Dedifferentiated amniotic fluid mesenchymal stem cell (primary cell): ENCODE results near the gene DPF1.

Experiments used
- DNase-seq: peaks from one replicate; pipeline ENCODE4 v3.0.0-alpha.2; 2016; ENCODE audit errors: extremely low spot score

The DPF1 gene

GRCh38 chr19:38197937-38198704 lies 25.9 kb downstream of the DPF1 start:
- DNase-seq, result no peak

DNA sequence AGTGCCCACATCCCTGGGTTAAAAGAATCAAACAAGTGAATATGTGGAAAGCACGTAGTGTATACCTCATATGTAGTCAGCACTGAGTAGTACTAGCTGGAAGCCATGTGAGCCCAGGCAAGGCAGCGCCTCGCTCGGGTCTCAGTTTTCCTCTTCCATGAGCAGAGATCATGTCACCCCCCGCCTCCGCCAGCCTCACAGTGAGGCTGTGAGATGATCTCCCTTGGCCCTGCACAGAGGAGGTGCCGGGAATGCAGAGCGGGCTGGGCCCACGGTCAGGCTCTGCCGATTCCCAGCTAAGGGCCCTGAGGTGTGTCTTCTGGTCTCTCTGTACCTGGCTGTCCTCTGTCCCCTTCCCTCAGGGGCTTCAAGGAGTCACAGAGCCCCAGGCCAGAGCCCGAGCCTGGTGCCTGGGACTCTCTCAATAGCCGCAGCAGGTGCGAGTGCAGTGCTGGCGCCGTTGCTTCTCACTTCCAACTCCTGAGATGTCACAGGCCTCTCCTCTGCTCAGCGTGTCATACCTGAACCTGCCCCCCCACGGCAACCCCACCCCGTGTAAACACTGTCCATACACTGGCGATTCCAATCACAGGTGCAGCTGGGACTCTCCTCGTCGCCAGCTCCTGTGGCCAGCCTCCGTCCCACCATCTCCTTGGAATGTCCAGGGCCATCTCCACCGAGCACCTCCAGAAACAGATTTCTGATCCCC lies 26.9 kb downstream of the DPF1 start:
- DNase-seq, result no peak

DNA sequence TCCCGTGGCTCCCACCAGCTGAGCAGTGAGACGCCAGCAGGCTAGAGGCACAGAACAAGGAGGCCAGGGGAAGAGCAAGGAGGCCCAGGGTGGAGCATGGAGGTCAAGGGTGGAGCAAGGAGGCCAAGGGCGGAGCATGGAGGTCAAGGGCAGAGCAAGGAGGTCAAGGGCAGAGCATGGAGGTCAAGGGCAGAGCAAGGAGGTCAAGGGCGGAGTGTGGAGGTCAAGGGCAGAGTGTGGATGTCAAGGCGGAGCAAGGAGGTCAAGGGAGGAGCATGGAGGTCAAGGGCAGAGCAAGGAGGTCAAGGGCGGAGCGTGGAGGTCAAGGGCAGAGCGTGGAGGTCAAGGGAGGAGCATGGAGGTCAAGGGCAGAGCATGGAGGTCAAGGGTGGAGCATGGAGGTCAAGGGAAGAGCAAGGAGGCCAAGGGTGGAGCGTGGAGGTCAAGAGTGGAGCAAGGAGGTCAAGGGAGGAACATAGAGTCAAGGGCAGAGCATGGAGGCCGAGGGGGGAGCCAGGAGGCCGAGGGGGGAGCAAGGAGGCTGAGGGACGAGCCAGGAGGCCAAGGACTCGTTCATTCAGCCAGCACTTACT lies 27.7 kb downstream of the DPF1 start:
- no peak for DNase-seq

DNA sequence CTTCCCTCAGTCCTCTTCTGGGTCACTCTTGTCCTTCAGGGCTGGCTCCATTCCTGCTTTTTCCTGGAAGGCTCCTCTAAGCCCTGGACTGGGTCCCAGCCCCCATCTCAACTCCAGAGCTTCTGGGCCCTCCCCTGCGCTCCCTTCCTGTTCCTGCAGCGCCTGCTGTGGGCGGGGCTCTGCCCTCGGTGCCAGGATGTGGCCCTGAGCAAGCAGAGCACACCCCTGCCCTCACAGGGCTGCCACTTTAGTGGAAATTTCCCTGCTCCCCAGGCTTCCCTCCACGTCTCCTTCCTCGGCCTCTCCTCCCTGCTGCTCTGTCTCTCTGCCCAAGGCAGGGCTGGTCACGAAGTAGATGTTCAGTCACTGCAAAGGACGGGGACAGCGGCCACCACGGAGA lies 28.8 kb downstream of the DPF1 start:
- DNase-seq, result no peak

- no peak for DNase-seq
Measured at GRCh38 chr19:38194061-38194701, 29.8 kb downstream of the DPF1 start.

DNA sequence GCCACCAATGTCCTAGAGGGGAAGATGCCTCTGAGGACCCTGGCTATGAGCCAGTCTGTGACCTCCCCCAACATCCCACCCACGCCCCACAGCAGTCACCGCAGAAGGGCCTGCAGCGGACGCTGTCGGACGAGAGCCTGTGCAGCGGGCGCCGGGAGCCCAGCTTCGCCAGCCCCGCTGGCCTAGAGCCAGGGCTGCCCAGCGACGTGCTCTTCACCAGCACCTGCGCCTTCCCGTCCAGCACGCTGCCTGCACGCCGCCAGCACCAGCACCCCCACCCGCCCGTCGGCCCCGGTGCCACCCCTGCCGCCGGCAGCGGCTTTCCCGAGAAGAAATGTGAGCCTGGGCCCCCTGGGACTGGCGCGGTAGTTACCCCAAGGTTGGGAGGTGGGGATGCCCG lies 30.6 kb downstream of the DPF1 start:
- no peak for DNase-seq

- DNase-seq, result no peak
Measured at GRCh38 chr19:38191747-38192146, 32.3 kb downstream of the DPF1 start.

GRCh38 chr19:38190793-38191192 lies 33.2 kb downstream of the DPF1 start:
- no peak for DNase-seq

DNA sequence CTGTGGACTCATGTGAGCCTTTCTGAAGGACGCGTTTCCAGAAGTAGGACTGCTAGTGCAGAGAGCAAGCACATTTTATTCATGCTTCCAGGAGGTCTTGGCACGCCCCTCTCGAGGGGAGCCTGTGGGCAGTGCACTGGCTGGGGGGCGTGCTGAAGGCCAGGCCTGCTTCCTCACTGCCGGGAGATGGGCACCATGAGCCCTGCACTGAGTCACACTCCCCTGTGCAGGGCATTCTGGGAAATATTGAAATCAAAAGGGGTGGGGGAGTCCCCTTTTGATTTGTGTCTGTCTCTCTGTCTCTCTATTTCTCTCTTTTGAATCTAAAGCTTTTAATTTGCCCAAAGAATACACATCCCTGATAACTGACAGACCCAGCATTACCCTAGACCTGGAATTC lies 34.0 kb downstream of the DPF1 start:
- no peak for DNase-seq

DNA sequence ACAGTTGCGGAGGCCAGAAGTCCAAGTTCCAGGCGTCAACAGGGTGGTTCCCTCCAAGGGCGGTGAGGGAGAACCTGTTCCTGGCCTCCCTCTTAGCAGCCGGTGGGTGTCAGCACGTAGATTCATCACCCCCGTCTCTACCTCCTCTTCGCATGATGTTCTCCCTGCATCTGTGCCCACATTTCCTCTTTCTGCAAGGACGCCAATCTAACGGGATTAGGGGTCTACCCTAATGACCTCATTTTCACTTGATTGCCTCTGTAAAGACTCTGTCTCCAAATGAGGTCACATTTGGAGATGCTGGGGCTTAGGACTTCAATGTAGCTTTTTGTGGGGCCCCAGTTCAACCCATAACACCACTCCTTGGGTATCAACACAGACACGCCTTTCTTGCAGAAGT lies 38.5 kb downstream of the DPF1 start:
- DNase-seq, result no peak

GRCh38 chr19:38184815-38185214 lies 39.2 kb downstream of the DPF1 start:
- DNase-seq, result no peak

DNA sequence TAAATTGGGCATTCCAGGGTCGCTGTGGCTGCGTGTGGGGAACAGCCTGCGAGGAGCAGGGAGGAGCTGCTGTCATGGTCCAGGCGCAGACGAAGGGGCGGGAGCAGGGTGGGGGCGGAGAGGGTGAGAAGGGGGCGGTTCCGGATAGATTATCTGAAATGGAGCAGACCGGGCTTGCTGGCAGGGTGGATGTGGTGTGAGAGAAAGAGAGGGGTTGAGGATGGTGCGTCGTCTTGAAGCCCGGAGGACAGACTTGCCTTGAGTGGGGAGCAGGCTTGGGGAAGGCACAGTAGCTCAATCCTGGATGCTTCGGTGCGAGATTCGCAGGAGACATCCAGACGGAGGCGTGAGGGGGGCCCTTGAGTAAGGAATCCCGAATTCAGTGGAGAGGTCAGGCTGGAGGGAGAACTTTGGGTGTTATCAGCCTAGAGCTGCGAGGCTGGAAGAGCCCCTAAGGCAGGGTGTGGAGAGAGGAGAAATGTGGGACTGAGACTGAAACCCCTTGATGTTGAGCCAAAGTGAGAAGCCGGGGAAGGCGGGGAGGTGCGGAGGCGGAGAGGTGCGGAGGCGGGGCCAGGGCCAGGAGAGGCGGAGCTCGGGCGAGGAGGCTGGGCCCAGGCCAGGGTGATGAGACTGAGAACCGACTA lies 40.6 kb downstream of the DPF1 start:
- DNase-seq, result no peak

DNA sequence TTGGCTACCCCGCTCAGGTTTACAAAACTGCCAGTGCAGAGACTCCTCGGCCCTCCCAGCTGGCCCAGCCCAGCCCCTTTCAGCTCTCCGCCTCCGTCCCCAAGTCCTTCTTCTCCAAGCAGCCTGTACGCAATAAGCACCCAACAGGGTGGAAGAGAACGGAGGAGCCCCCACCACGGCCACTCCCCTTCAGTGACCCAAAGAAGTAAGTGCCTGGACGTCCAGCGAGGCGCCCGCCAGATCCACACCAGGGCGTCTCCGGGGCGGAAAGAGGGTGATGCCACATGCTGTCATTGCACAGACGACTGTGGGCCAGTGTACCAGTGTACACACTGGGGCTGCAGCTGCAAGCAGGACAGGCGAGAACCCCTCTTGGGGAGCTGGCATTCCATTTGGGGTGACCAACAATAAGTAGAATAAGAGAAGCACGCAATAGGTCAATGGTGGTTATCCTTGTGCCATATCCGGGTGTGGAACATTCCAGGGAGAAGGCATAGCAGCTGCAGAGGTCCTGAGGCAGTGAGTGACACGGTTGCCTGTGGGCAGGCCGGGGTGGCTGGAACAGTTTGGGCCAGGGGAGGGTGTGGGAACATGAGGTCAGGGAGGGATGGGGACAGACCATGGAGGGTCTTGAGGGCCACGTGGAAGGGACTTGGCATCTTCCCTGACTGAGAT lies 41.3 kb downstream of the DPF1 start:
- DNase-seq, result no peak

GRCh38 chr19:38180071-38180470 lies 44.0 kb downstream of the DPF1 start:
- DNase-seq, result no peak

DNA sequence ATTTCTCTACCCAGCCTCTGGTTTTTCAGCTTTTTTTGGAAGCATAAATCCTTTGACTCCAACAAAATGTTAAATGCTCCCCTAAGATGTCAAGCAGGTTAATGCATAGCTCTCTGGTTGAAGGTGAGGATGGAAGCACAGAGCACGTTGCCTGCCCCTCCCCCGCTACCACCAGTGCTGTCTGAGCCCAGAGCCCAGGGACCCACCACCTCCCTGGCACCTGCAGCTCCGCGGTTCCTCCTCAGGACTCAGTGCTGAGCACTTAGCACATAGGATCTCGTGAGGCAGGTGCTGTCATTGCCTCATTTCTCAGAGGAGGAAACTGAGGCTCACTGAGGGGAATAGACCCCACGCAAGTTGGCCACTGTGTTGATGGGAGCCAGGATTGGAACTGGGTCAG lies 48.6 kb downstream of the DPF1 start:
- no peak for DNase-seq

DNA sequence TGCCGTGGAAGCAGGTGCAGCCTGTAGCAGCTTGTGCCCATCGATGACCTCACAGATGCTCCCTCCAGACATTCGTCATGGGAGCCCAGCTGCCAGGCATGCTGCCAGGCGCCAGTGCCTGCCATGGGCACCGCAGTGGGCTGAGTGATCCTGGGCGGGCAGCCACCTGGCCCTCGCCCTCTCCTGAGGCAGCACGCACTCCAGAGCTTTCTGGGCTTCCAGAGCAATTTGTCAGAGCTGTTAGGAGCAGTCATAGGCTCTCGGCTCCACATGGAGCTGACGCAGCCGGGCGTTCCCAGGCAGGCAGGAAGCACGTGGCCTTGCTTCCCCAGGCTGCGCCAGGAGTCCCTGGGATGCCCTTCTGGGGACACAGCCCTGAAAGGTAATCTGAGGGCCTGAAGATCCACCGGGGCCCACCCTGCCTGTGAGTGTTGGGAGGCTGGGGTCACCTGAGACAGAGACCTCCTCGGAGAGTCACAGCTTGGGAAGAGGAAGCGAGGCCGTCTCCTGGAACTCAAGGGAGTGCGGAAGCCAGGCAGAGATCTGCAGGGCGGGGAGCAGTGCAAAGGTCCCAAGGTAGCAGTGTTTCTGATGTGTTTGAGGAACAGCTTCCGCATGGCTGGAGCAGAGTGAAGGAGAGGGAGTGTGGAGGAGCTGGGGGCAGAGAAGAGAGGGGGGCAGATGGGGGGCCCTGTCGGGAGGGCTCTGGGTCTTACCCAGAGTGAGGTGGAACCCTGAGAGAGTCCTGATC lies 50.6 kb downstream of the DPF1 start:
- DNase-seq, result no peak

- DNase-seq, result no peak
Measured at GRCh38 chr19:38172001-38172400, 52.0 kb downstream of the DPF1 start.

GRCh38 chr19:38170334-38170733 lies 53.7 kb downstream of the DPF1 start:
- no peak for DNase-seq

DNA sequence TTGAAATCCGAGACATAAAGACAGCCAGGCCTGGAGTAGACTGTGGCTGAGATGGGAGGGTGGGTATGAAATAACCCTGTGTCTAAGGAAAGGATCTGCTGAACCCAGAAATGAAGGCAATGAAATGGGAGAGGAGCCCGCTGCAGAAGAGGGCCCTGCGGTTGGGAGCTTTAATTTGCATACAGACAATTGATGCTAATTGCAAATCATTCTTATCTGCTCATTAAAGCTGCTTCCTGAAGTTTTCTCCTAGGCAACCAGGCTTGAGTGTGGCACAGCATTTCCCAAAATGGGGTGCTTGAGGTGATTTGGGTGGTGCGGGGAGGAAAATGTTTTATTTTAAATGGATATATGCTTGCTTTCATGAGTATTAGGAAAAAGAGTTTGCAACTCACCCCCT lies 55.4 kb downstream of the DPF1 start:
- DNase-seq, result no peak

DNA sequence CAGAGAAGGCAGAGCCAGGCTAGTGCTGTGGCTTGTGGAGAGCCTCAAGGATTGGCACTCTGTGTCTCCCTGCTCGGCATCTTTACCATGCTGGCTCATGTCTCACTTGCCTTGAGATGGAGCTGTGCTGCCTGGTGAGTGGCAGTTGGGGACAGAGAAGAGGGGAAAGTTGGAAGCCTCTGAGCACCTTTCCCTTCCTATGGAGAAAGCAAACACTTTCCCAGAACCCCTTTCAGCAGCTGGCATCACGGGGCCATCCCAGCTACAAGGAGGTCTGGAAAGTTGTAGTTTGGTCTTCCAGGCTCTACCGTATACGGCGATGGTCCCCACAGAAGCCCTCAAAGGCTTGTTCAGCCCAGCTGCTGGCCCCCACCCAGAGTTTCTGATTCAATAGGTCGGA lies 58.7 kb downstream of the DPF1 start:
- DNase-seq, result no peak

- DNase-seq, result no peak
Measured at GRCh38 chr19:38164526-38164925, 59.5 kb downstream of the DPF1 start.
